Measurements from ENCODE around the gene AKAP8. TPM values are rescaled to one million over a fixed set of nuclear protein-coding genes. Genes with fewer than 3 reads are reported as not detected.

Gene AKAP8
- total RNA-seq, 4 donors from 2014 or later: 17.4 to 32.4 (median 21.7) TPM

GRCh38 chr19:15332311-15332996, 47.1 kb downstream of the AKAP8 start, which contains the start of gene BRD4:
TSS of gene BRD4 (minus strand) at chr19:15332539. CDS start at chr19:15273099, 59,440 bp downstream.
- DNase-seq: no peak
- Histone ChIP-seq H3K4me1 (peaks cover 24 to 56% (median 39%) of the 10 kb centered on the region in 3 donors), H3K27ac (peak within 1 kb of the TSS; percentile 97 to 100 (median 98)), H3K36me3 (no peaks in the 10 kb centered on the region), H3K4me3 (peak within 1 kb of the TSS; percentile 93 to 99 (median 94)), H3K27me3 (no peaks in the 10 kb centered on the region), H3K9me3 (no peaks in the 10 kb centered on the region)
- TF ChIP-seq CTCF (IDR thresholded peaks at IDR 0.05) (no peak), POLR2A (IDR thresholded peaks at IDR 0.05) (peak in 2 of 4 donors; percentile 5 to 60)
- WGBS, 2 donors: 4 to 9% methylated on average over 11 to 16 of the region's 81 CpGs
- intact Hi-C loops (cut with DNase I): no loop called here

- H3K9me3 ChIP-seq: no peaks in the 10 kb centered on the region
- H3K36me3 ChIP-seq: no peaks in the 10 kb centered on the region
- H3K4me3 ChIP-seq: peak overlapping the region; percentile 93 to 99 (median 94)
- 0% methylated on average over 3 of the region's 122 CpGs; no CpG with 5 or more reads in 1 of the 2 donors for WGBS, 2 donors
- peaks cover 32 to 64% (median 47%) of the 10 kb centered on the region in 3 donors for H3K4me1 ChIP-seq
- peak overlapping the region; percentile 97 to 100 (median 98) for H3K27ac ChIP-seq
- TF ChIP-seq POLR2A (IDR thresholded peaks at IDR 0.05): peak in 1 of 4 donors; percentile 9
- no peak for TF ChIP-seq CTCF (IDR thresholded peaks at IDR 0.05)
- intact Hi-C loops (cut with DNase I): no loop called here
- H3K27me3 ChIP-seq: no peaks in the 10 kb centered on the region
- DNase-seq: no peak
Observed at GRCh38 chr19:15331419-15332310, 47.9 kb downstream of the AKAP8 start.

GRCh38 chr19:15330801-15331418, 48.7 kb downstream of the AKAP8 start:
- no peak for DNase-seq
- intact Hi-C loops (cut with DNase I): no loop called here

GRCh38 chr19:15328312-15328711, 51.3 kb downstream of the AKAP8 start:
- 53 to 67% methylated on average over 10 of the region's 10 CpGs for WGBS, 2 donors
- peaks cover 59 to 89% (median 76%) of the 10 kb centered on the region in 3 donors for H3K4me1 ChIP-seq
- no peaks in the 10 kb centered on the region for H3K9me3 ChIP-seq
- no peaks in the 10 kb centered on the region for H3K36me3 ChIP-seq
- H3K4me3 ChIP-seq: peak overlapping the region in 1 of 4 donors; percentile 18
- intact Hi-C loops (cut with DNase I): loop anchor here (10.0 kb wide), 1 partner anchor 54 kb away; no protein-coding TSS in a partner anchor
- H3K27me3 ChIP-seq: no peaks in the 10 kb centered on the region
- H3K27ac ChIP-seq: peak overlapping the region in 1 of 4 donors; percentile 17
- TF ChIP-seq POLR2A (IDR thresholded peaks at IDR 0.05): no peak
- no peak for TF ChIP-seq CTCF (IDR thresholded peaks at IDR 0.05)
- DNase-seq: no peak

More at GRCh38 chr19:15330801-15331418, 48.7 kb downstream of the AKAP8 start:
- Histone ChIP-seq H3K4me1 (peaks cover 39 to 72% (median 55%) of the 10 kb centered on the region in 3 donors), H3K4me3 (peak overlapping the region; percentile 93 to 99 (median 94)), H3K27ac (peak overlapping the region; percentile 97 to 100 (median 98)), H3K36me3 (no peaks in the 10 kb centered on the region), H3K9me3 (no peaks in the 10 kb centered on the region), H3K27me3 (no peaks in the 10 kb centered on the region)
- no peak for TF ChIP-seq CTCF (IDR thresholded peaks at IDR 0.05)
- no peak for TF ChIP-seq POLR2A (IDR thresholded peaks at IDR 0.05)
- 2 to 4% methylated on average over 15 of the region's 17 CpGs for WGBS, 2 donors

Data from esophagus squamous epithelium (tissue), 5 donors.